Retina (tissue), 1 donor: ENCODE measurements around the gene CAPG.
A peak's percentile ranks its signal among the peaks of the same experiment; 100 is the strongest.
"Not testable (repeated sequence)": the region's sequence is repeated elsewhere in the genome, so short reads cannot be mapped to it uniquely, and the experiment has no call there.

Source experiments
- DNase-seq: peaks from one replicate; pipeline ENCODE4 v3.0.0-alpha.2; 2016

The CAPG gene

DNA sequence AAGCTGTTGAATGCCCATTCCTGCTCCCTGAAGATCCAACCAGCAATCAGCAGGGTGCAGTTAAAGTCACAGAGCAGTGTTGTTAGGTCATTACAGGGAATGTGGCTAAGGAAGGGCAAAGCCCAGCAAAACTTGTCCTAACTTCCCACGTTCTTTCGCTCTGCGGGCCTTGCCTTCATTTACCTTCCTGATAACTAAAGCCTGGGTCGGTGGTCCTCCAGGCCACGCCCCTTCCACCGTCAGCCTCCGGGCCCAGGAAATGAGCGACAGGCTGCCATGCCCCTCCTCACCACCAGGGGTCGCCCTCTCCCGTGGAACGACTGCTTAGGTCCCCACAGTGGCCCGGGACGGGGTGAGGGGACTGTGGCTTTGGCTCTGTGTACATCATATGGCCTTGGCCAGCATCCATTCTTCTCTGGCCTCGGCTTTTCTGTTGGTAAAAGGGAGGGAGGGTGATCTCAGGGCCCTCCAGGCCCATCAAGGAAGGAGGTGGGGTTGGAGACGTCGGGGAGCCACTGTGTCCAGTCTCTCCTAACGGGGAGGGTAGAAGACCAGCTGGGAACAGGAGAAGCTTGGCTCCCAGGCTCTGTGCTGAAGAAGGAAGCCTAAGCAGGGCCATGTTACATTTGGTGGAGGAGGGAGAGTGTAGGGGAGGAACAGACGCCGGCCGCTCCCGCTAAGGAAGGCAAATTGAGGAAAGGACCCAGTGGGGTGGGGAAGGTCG lies 10.5 kb upstream of the CAPG start:
- DNase-seq = peak; percentile 97

DNA sequence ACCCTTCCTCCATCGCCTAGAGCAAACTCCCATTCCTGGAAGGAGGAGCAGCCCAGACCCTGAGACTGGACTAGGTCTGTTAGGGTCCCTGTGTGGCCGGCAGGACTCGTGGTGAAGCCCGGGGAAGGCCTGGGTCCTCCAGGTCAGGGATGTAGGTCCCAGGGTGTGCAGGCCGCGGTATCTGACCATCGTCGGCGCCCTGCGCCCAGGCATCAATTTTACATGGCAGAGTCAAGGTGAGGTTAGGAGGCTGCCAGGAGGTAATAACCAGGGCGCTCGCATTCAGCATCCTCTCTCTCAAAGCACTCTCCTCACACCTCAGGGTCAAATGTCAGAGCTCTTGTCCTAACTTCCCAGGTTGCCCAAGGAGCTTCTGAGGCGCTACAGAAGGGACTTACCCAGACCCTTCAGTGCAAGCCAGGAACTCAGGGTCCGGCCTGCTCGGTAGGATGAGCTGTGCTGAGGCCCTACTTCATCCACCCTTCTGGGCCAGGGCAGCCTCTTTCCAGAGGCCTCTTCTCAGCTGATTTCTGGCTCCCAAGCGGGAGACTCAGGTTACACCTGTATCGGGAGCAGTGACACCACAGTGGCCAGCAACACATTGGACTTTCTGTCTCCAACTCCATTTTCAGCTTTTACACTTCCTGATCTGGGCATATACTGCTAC lies 9.0 kb upstream of the CAPG start:
- no peak for DNase-seq

DNA sequence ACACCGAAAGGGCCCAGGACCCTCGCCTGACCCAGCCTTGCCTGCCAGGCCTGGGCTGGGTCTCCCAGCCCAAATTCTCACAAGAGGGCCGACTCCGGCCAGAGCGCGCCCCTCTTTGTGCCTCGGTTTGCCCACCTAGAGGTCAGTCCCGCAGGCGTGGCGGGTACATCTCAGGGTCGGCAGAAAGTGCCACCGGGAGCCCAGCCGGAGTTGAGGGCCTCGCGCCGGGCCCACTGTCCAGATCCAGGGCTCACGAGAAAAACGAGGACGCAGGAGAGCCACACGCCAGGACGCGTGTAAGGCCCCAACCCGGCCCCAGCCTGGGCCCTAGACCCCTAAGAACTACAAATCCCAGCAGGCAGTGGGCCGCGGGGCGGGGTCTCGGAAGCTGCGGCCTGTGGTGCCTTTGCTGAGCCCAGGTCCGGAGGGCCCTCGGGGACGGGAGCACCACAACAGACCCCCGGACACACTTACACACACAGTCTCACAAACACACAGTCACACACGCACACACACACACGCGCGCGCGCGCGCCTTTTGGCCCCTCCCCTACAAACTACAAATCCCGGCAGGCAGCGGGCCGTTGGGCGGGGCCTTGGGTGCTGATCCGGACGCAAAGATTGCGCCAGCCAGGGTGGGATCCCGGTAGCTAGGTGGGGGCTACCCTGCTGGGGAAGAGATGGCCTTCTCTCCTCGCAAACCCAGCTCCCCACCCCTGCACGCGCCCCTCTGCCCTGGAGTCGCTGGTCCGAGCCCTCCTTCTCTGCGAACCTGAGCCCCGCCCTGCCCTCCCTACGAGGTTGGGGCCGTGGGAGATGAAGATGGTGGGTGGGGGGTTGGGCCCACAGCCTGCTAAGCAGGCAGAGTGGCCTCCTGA lies 8.2 kb upstream of the CAPG start, which contains the start of gene SH2D6:
SH2D6 (plus strand) TSS at position 583 of the 877 bp plus-strand sequence. CDS start 10,752 bp downstream, outside the sequence.
- DNase-seq = peak; percentile 97

DNA sequence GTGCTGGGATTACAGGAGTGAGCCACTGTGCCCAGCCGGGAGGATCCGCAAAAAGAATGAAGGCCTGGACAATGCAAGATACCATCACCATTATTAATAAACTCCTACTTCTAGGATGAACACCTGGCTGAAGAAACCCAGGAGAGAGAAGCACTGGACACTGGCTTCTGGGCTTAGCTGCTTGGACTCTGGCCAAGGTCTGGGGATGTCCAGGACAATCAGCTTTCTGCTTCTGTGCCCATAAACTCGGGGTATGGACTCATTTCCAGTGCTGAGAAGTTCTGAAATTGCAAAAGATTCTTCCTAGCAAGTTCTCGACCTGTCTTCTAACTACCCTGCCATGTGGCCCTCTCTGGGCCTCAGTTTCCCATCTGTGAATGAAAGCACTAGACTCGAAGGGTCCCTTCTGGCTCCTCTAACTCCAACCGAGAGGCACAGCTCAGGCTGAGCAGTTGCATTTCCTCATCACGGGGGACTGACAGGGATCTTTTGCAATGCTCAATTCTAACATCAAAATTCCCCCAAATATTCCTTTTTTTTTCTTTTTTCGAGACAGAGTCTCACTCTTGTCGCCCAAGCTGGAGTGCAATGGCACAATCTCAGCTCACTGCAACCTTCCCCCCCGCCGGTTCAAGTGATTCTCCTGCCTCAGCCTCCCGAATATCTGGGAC lies 5.9 kb upstream of the CAPG start:
- no peak for DNase-seq

DNA sequence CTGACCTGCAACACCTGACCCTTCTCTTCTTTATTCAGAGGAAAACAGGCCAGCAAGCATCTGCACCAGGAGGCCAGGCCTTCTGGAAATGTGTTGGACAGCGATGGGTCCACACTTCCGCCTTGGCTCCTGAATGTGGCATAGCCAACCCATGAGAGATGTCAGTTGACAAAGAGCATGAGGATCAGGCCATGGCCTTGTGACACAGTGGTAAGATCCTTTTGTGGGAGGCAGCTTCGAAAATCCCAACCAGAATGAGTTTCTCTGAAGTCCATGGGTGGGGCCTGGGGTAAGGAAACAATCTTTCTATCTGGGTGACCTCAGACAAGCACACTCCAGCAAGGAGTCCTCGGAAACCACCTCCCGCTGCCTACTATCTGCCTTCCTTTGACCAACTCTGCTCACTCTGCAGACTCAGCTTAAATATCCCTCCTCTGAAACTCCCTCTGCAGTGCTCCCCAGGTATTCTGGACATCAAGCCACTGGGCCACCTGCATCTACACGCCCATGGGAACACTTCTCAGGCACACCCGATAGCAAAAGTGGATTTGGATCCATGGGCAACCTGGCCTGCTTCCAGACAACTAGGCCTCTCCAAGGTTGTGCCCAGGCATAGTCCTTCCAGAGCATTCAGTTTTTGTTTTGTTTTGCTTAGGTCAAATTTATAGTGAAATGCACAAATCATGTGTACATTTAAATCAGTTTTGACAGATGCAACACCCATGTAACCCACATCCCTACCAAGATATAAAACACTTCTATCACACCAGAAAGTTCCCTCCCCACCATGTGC lies 4.8 kb upstream of the CAPG start:
- no peak for DNase-seq

DNA sequence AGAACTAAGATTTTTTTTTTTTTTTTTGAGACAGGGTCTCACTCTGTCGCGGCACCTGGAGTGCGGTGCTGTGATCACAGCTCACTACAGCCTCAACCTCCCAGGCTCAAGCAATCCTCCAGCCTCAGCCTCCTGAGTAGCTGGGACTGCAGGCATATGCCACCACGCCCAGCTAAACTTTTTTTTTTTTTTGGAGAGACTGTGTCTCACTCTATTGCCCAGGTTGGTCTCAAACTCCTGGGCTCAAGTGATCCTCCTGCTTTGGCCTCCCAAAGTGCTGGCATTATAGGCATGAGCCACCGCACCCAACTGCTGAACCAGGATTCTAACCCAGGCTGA lies 4.2 kb upstream of the CAPG start:
- DNase-seq = not testable (repeated sequence)

DNA sequence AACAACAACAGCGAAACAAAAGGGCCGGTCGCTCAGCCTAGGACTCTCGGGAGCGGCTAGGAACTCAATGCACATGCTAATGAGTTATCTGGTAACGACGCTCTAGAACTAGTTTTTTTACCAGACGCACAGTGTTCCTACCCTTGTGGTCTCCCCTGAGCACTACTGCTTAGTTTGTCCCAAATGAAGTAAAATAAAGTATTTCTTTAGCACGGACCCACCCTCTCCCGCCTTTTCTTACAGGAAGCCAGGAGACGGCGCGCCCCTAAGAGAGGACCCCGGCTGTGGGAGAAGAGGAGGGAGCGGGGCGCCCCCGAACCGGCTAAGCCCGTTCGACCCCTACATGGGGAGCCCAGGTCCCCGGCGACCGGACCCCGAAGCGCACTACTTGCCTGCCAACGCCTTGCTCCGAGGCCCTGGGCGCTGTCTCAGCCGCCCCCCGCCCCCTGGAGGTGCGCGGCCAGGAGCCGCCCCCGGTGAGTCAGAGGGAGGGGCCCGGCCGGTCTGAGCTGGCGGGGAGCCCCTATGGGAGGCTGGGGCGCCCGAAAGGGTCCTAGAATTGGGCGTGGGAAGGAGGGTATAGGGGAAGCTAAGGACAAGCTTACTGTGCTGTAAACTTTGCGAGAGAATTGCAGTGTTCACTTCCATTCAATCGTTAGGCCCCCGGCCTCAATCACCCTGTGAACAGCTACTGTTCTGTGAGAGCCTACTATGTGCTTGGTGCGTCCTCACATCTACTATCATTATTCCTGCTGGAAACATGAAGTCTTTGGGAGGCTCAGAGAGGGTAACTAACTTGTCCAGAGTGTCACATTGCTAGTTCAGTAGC lies 3.6 kb upstream of the CAPG start:
- DNase-seq = no peak

DNA sequence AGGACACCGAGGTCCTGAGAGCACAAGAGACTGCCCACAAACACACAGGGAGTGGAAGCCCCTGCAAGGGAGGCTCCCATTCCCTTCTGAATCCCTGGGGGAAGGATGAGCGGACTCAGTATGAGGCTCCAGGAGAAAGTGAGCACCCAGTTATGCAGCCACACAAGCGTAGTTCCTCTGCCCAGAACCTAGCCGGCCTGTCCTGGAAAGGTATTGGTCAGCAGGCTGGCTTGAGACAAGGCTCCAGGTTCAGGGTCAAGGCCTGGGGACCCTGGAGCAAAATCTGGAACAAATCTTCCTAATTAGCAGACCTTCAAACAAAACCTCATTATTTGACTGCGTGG lies 1.2 kb upstream of the CAPG start:
- DNase-seq = no peak

DNA sequence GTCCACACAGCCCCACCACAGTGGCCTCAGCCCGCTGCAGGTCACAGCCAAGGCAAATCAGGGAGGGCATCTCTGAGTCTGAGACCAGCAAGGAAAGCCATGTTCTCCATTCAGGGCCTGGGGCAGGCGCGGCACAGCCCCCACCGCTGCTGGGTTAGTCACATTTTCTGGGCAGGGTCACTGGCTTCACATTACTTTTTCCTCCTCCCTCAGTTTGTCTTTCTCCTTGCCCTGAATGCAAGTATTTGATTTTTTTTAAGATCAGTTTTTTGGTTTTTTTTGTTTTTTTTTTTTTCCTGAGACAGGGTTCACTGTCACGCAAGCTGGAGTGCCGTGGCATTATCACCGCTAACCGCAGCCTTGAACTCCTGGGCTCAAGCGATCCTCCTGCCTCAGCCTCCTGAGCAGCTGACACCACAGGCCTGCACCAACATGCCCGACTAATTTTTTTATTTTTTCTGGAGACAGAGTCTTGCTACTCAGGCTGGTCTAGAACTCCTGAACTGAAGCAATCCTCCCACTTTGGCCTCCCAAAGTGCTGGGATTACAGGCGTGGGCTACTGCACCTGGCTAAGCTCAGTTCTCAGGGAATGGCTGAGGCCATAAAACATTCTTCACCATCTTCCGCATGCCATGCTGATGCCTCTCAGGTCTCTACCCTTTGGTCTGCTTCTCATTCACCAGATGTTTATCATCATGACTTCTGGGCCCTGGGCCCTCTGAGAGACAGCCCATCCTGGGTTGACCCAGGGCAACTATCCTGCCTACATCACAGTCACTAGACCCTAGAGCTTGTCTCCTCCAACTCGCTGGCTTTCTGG lies 628 bp upstream of the CAPG start:
- DNase-seq = no peak

DNA sequence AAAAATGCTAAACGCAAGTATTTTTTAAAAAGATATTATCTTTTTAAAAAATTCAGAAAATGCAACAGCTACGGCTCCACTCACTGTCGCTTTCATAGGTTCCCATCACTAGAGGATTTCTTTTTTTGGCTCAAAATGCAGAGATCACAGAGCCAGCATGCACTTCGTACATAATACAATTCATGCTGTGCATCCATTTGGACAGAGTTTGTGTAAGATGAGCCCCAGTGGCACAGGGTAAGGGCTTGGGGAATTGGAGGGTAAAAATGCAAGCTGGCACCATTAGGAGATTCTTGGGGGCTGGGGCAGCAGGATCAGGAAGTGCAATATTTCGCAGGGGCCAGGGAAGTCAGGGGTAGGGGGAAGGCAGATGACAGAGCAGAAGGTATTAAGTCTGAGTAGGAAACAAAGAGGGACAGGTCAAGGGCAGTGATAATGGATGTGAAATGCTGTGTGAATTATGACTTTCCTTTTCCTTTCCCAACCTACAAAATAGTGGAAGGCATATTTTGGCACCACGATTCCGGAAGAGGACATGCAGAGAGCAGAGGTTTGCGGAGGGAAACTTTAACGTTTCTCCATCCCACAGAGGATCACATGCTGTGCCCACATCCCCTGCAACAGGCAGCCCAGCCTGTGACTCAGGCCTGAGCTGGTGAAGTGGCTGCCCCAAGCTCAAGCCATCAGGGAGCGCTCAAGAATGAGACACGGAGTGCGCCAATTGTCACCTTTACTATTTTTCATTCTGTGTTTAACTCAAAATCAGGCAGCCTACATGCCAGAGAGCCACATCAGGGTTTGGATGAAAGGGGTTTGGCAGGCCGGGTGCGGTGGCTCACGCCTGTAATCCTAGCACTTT lies 4.7 kb downstream of the CAPG start:
- no peak for DNase-seq

DNA sequence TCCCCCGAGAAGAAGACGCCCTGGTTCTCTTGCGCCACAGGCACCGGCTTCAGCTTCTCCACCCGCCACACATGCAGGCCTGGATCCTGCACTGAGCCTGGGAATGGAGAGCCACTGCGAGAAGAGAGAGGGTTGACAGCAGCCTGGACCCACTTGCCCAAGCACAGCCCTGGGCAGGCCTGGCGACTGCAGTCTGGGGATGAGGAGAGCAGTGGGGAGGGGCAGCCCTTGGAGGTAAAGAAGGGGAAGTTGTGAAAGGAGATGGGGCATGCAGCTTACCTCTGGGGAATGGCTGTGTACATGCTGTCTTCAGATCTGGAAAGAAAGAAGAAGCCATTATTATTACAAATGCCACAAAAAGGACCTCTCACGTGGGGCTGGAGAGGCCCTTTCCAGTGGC lies 8.3 kb downstream of the CAPG start:
- DNase-seq = no peak

DNA sequence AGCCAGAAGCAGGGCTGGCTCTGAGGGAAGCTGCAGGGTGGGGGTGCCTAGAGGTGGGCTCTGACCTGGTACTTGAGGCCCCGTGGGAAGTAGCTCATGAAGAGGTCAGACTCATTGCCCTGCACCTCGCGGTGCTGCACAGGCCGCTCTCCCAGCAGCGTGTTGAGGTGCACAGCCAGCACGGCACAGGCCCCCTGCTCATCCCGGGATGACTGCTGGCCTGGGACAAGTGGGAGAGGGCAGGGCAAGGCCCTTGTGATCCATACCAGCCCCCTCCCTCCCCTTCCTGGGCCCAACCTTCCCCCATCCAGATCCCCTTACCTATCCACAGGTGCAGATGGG lies 8.7 kb downstream of the CAPG start:
- DNase-seq = no peak

DNA sequence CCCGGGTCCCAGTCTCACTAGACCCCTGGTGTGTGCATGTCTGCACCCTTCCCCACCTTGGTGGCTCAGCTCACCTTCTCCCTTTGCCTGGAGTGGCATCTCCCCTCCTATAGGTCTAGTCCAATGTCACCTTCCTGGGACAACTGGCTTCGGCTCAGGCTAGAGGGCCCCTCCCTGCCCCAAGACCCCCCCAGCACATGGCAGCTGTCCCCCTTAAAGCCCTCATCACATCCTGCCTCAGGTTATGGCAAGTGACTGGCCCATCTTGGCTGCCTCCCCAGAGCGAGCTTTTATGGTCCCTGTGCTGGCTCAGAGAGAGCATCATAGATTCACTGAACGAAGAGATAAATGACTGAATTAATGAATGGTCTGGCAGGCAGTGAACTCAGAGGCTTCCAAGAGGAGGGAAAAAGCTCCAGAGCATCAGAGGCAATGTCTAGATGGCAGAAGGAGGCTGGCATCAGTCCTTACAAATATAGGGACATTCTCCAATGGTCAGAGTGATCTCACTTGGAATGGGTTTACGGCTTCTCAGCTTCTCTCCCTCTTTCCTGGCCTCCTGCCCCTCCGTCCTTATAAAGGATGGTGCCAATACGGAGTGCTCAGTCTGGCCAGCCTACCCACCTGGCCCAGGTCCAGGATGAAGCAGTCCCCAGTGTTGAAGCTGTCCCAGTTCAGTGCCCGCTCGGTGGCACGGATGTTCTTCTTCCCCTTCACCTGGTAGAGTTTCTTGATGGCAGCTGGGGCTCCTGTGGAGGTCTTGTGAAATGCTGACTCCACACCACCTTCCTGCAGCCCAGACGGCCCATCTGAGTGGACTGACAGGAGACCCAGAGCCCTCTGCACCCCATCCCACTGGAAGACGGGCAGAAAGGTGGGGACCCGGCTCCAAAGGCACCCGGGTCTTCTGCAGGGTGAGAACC lies 9.4 kb downstream of the CAPG start:
- DNase-seq = no peak

DNA sequence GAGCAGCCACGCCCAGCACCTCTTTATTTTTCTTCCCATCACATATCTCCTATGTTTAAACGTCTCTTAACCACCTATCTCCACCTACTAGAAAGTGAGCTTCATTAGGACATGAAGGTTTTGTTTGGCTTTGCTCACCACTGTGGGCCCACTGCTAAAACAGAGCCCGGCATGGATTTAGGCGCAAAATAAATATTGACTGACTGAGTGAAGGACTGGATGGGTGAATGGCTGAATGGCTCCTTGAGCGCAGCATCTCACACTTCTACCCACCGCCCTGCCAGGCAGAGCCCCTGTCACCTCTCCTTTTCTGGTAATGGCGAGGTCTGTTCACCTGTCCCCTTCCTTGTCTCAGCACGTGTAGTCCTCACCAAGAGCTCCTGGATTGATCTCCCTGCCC lies 10.1 kb downstream of the CAPG start:
- DNase-seq = no peak

DNA sequence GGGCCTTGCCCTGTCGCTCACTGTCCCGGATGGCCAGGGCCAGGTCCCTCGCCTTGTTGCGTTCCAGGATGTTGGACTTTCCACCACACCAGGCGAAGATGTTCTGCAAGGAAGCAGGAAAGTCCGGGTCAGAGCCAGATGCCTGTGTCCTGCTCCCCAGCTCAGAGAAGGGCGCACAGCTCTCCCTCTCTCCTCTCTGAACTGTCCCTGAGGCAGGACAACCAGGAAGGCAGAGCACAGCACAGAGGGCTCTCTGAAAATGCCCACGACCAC lies 11.0 kb downstream of the CAPG start:
- no peak for DNase-seq

DNA sequence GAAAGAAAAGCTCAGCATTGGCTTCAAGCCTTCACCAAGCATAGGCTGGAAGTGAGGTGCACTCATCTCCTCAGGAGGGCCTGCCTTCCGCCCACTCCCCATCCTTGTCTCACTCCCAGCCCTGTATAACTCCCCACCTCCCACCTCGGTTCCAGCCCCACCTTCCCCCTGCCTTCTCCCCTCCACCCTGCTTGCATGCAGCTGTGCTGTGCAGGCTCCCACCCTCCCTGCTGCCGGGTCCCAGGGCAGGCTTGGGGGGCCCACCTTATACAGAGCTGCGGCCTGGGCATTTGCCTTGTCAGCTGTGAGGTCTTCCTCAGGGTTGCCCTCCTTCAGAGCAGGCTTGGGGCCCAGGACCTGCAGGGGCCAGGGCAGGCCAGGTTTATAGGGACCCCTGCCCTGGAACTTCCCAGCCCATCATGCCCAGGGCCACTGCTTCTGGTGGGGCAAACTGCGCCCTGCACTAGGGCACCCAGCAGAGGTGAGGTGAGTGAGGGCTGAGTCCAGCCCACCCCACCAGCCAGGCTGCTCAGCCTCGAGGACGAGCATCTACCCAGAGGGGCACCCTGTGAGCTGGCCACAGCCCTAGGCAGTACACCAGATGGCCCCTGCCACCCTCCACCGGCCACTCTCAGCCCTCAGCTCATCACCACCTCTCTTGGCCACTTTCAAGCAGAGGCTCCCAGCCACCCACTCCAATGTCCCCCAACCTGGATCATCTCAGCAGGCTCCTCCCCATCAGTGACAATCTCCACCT lies 11.6 kb downstream of the CAPG start:
- DNase-seq = no peak

DNA sequence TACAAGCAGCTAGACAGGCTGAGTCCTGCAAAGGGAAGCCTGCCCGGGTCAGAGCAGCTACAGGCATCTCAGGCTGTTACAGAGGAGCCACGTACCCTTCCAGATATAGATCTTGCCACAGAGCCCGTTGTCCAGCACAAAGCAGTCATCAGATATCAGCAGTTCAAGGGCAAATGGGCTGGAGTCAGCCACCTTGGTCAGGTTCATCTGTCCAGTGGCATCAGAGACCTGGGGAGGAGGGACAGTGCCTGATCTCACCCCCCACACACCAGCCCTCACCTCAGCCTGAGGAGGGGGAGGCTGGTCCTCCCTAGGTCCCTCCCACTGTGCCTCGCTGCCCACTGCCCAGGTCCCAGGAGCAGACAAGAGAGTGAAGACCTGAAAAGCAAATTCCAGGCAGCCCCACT lies 12.2 kb downstream of the CAPG start:
- no peak for DNase-seq
